GM18907 (cell line): ENCODE results near the gene TBC1D1.
"Not testable (repeated sequence)": the region's sequence is repeated elsewhere in the genome, so short reads cannot be mapped to it uniquely, and the experiment has no call there.

Source experiments
- ATAC-seq: cut with Tn5 transposase; IDR thresholded peaks from one replicate; pipeline ENCODE4 v1.9.1; 2021; ENCODE audit warnings: mild to moderate bottlenecking, moderate library complexity; ENCODE audit not compliant: unreplicated experiment

TBC1D1 gene

DNA sequence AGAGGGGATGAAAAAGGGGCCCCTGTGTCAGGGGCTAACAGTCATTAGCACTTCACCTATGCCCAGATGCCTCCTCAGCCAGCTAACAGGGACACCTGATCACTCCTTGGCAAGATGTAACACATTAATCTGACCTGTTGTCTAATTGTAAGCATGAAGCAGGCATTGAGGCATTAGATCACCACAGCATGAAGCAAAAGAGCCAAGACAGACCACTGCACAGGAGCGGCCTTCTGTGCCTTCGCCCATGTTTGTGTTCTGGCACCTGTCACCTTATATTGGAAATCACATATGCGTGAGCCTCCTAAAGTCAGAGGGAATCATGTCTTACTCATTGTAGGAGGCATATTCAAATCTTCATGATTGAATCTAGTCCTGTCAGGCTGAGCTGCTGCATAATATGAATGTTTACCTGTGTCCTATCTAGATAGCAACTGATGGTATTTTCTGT, 117.7 kb downstream of the TBC1D1 start:
- ATAC-seq: no peak

DNA sequence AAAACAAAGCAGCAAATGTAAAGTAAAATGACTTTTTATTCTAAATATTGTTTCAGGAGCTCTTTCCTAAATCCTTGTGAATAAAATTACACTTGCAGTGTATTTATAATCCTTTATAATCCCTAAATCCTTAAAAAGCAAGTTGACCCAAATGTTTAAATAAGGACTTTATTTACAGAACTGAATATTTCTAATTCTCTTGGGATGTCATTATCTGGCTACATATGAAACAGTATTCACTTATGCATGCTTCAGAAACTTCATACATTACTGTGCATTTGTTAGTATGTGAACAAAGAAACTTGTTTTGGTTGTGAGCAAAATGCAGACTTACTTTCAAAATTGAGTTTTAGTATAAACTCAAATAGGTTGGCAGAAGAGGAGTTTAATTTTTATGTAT, 118.5 kb downstream of the TBC1D1 start:
- no peak for ATAC-seq

DNA sequence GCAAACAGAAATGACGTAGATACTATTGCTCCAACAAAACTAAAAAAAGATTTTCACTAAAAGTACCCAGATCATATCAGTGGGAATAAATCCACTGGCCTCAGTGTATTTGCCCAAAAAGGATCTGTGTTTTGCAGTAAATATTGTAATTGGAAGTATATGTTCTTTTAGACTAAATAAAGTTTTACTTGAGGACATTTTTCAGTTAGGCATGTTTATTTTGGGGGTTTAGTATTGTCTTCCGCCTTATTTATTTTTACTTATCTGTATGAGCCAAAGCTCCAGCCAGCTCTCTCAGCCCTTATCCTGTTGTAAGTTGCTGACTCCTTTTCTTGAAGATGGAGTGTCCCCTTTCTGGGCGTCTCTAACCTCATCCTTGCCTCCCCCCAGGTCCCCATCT, 119.1 kb downstream of the TBC1D1 start:
- ATAC-seq: no peak

DNA sequence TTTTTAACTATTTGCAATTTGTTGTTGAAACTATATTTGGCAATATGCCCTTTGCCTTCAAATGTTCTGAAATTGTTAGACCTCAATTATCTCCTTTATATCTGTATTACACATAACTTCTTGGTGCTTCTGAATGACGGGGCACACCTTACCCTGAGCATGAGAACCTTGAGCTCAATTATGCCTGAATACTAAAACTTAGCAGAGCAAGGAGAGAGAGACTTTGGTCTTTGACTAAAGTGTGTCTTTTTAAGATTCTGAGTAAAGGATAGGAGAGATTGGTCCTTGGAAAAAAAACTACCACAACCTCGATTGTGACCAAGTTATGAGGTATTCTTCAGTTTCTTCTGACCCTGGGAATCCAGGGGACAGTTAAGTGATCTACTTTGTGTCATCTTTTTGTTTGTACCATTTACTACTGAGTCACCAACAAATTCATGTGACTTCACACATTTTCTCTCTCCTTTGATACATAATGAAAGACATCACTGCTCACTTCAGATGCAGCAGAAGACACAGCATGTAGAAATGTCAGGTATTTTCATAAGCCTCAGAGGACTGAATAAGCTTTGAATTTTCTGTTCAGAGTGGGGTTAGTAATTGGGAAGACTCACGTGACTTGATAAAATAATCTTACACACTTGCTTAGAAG, 120.8 kb downstream of the TBC1D1 start:
- no peak for ATAC-seq

DNA sequence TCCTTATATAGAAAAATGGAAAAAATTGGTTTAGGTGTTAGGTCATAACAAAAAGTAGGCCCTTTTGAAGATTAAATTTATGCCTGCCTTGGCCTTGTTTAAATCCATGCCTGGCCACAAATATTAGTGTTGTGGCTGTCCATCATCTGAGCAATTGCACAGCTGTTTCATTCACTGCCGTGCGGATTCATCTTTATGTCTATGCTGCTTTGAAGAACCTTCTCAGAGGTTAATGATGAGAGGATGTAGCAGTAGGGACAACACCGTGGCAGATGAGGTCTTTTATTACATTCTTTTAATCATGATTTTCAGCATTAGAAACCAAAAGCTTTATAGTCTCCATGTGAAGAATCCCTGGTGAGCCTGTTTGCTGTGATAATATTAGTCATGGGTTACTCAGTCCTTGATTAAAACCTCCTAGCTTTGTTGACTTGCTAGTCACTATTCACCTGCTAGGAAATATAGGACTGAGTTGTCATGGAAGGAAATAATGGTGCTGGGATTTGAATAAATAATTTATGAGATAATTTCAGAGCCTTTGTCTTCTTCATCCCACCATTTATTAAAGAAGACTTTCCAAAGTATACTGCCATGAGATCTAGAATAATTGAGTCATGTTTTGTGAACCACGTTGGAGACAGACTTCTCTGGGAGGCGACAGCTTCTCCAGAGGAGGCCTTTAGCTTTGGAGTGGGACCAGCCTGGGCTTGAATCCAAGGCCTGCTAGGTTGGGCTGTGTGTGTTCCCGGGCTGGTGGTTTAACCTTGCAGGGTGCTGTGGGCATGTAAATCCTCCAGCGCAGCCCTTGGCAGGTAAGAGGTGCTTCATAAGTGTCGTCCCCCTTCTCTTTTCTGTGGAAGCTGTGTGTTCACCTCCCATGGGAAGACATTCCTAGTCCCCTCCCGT, 122.8 kb downstream of the TBC1D1 start:
- ATAC-seq: no peak

DNA sequence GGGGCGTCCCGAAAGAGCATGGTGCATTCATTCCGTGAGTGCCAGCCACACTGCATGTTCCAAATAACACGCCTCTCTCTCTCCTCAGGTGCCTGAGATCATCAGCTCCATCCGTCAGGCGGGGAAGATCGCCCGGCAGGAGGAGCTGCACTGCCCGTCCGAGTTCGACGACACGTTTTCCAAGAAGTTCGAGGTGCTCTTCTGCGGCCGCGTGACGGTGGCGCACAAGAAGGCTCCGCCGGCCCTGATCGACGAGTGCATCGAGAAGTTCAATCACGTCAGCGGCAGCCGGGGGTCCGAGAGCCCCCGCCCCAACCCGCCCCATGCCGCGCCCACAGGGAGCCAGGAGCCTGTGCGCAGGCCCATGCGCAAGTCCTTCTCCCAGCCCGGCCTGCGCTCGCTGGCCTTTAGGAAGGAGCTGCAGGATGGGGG, 123.6 kb downstream of the TBC1D1 start:
- ATAC-seq: no peak

DNA sequence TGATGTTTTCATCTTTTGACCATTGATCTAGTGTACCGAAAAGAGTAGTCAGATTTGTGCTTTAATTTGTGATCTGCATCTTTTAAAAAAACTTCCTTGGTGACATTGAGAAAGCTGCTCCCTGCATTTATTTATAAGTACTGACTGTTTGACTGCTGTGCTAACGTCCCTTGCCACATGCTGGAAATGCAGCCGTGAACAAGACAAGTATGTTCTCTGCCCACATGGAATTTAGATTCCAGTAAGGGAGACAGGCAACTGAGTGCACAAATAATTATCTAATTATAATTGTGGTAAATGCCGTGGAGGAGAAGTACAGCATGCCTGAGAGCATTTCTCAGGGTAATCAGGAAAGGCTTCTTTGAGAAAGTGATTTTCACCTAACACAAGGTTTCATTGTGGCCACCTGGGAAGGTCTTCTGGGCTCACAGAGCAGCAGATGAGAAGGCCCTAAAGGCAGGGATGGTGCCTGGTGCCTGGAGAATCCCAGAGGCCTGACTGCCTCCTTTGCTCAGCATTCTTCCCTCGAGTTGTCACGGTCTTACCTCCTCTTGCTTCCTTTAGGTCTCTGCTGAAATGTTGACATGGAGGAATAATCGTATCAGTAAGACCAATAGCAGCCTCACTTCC, 125.1 kb downstream of the TBC1D1 start:
- no peak for ATAC-seq

DNA sequence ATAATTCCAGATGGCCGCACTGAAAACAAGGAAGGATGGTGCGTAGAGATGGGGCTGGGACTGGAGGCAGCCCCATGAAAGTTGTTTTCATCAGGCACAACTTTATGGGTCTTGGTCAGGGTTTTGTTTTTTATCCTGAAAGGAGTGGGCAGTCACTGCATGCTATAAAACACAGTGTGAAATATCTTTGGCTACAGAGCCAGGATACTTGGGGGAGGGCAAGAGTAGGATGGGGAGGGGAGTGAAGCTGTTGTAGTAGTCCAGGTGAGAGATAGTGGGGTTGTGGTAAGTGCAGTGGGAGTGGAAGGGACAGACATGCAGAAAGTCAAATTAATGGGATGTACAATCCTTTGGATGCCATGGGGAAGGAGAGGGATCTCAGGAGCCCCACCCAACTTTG, 125.8 kb downstream of the TBC1D1 start:
- ATAC-seq: no peak

DNA sequence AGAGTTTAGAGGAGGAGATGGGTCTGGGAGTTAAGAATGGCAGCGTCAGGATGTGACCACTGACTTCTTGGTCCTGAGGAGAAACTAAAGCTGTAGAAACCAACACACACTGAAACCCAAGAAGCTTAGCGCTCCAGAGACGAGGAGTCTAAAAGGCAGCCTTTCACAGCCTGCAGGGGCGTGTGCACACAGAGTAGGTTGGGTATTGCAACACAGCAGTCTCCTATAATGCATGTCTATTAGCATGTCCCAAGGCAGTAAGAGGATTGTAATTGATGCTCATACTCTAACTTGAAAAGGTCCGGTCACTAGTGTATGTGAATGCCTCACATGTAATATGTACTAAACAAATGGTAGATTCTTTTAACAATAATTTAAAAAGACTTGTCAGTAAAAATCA, 126.7 kb downstream of the TBC1D1 start:
- ATAC-seq: no peak

DNA sequence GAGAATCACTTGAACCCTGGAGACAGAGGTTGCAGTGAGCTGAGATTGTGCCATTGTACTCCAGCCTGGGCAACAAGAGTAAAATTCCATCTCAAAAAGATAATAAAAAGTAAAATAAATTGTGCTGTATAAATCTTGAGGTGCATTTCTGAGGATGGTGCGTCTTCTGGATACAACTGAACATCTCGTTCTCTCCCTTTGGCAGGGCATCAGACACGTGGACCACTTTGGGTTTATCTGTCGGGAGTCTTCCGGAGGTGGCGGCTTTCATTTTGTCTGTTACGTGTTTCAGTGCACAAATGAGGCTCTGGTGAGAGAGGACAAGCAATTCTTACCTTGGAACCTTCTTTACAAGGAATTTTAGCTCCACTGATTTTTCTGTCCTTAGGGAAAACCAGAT, 129.5 kb downstream of the TBC1D1 start:
- ATAC-seq: no peak

DNA sequence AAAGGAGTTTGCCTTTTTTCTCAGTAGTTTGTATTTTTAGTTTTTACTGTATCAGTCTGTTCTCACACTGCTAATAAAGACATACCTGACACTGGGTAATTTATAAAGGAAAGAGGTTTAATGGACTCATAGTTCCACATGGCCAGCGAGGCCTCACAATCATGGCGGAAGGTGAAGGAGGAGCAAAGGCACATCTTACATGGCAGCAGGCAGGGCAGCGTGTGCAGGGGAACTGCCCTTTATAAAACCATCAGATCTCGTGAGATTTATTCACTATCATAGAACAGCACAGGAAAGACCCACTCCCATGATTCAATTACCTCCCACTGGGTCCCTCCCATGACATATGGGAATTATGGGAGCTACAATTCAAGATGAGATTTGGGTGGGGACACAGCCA, 130.1 kb downstream of the TBC1D1 start:
- ATAC-seq: not testable (repeated sequence)

DNA sequence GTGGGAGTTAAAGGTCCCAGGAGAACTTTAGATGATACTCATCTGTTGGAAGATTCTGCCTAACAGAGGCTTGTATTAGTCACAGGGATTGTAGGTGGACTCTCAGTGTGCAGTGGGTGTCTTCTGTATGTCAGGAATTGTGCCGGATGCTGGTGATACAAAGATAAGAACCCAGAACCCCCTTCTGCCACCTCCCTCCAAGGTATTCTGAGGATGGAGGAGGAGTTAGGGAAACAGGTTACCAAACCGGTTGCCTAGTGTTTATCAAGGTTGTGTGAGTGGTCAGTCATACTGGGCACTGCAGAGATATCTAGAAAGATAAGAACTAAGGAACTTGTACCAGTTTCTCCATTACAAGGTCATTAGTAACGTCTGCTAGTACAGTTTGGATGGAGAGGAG, 130.9 kb downstream of the TBC1D1 start:
- no peak for ATAC-seq

DNA sequence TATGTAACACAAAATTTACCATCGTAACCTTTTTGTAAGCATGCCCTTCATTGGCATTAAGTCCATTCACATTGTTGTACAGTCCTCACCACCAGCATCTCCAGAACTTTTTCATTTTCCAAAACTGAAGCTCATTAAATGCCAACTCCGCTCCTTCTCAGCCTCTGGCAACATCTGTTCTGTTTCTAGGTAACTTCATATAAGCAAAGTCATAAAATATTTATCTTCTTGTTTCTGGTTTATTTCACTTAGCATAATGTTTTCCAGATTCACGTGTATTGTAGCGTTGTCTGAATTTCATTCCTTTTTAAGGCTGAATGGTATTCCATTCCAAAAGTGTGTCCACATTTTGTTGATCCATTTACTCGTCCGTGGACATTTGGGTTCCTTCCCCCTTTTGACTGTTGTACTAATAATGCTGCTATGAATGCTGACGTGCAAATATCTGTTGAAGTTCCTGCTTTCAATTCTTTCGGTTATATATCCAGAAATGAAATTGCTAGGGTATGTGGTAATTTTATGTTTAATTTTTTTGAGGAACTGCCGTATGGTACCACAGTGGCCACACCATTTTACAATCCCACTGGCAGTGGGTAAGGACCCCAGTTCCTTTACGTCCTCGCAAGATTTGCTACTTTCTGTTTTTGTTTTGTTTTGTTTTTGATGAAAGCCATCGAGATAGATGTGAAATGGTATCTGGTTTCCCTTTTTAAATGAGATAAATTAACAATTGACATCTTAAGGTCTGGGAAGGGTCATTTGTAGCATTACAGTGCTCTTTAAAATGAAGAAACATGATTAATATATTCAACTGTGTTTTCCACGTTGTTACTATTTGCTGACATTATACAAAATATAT, 132.7 kb downstream of the TBC1D1 start:
- no peak for ATAC-seq

DNA sequence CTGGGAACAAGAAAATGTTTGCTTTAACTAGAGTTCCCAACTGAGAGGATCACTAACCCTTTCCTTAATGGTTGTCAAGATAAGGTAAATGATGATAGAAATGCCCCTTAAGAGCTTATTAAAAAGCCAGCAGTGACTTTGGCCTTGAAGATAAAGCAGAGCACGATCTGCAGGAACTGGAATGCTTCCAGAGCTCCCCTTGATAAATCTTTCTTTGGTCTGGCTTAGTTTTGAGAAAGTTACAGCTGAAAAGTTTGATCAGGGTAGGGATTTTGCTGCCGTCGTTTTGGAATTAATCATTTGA, 133.3 kb downstream of the TBC1D1 start:
- ATAC-seq: no peak

DNA sequence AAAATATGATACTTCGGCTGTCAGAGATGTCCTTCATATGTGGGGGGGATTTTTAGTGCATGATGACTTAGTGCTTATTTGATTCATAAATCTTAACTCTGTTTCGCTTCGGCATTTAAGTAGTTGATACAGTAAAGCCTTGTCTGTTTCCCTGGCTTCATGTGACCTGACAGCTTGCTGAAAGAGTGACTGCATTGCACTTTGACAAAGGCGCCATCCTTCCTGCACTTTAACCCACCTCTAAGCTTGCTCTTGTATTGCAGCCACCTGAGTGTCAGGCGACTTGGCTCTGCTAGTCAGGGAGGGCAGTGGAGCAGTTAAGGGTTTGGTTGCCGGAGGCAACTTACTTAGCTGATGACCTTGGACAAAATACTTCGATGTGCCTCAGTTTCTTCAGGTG, 134.8 kb downstream of the TBC1D1 start:
- ATAC-seq: no peak

DNA sequence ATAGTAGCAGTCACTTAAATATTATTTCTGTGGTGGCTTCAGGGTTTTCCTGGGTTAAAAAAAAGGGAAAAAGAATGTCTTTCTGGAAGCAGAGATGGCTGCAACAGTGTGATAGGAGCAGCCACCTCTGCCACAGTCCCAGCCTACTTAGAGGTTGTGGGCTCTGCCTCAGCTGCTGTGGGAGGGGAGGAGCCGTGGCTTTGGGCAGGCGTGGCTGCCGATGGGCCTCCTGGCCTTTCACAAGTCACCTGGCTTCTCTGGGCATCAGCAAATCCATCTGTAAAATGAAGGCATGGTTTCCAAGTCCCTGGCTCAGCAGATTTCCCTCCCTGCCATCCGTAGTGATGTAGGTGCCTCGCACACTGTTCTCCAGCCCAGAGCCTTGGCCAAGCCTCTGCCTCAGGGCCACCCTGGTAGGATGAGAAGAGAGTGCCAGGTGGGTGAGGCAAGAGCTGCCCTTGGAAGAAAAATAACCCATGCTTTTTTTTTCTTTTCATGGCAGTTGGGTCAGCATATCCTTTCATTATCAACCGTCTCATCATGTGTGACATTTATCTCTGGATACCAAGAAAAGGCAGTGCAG, 135.4 kb downstream of the TBC1D1 start:
- no peak for ATAC-seq

DNA sequence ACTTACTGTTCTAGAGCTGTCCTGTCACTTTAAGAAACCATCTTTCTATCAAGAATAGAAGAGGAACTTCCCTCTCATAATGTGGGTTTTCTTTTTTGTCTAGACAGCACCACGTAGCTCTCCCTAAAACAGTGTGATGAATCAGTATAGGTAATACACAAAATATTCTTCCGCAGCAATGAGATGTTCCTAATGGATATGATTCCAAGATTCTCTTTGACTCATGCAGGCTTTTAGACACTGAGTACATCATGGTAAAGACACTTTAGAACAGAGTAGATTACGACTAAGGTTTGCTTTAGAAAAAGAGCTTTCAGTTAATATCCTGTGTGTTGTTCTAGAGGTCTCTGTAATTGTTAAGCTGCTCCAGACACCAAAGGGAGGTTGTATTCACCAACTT, 139.1 kb downstream of the TBC1D1 start:
- ATAC-seq: no peak

DNA sequence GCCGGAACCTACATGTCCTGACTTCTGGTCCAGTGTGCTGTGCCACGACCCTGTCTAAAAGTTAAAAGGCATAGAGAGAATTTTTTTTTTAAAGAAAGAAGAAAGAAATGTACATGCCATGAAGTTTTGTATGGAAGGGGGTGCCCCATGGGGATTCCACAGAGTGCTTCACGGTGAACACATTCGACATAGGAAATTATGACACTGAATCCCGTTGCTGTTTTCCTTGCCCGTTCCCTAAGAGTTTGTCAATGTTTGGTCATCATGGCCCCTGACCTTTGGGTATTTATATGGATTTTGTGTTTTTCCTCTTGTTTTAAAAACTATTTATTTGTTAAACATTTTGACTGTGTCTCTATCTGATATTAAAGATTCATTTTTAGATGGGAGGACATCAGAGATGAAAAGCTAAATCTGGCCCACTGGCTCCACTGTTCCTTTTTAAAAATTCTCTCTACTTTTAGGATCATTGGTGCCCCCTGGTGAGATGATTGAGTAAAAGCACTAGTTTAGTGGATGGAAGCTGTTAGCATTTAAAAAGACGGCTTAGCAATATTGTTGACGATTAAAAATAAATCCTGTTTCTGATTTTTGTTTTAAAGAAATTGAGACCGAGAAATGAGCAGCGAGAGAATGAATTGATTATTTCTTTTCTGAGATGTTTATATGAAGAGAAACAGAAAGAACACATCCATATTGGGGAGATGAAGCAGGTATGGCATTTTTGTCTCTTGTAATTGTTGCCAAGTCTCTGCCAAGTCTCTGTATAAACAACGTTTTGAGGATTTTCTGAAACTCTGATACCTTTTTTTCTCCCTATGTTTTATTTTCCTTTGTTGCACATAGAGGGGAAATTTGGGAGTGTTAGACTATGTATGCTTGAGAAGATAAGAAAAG, 144.3 kb downstream of the TBC1D1 start:
- ATAC-seq: no peak

DNA sequence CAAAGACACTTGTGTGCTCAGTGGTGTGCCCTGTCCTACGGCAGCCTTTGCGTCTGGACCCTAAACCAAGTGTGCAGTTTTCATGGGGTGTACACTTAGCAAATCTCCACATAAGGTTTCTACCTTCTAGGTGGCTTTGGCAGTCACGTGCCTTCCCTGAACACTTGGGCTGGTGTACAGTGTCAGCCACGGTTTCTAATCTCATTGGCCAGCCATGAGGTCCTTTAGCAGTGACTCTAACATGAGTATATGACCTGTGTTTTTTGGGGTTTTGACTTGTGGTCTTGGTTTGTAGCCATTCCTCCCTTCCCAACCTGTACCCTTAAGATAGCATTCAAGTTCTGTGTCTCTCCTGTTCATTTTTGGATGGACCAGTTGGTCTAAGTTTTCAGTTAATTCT, 145.7 kb downstream of the TBC1D1 start:
- ATAC-seq: no peak

DNA sequence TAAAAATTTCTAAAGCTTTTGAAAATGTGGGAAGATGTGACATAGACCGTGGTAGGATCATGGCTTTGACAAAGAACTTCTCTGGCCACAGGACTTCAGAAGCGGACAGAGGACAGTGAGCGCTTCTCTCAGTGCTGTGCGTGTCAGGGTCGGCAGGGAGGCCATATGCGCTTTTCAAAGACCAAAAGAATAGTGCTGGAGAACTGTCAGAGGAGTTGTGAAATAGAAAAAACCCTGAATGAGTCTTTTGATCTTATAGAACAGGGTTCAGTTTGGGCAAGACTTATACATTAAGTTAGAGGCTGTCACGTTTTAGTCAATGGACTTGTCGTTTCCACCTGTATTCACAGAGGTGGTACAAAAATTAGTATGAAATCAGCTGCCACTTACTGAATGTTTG, 146.7 kb downstream of the TBC1D1 start:
- ATAC-seq: no peak
